ENCODE measurements around the gene TMOD3.
A peak's percentile ranks its signal among the peaks of the same experiment; 100 is the strongest.

Gene TMOD3

GRCh38 chr15:51889486-51889885 is 60.0 kb downstream of the TMOD3 start:
- Mint-ChIP-seq H3K27ac (no peak overlapping the region), H3K9me3 (no peaks in the 10 kb centered on the region), H3K36me3 (ENCODE audit: low read depth) (peaks cover 40% of the 10 kb centered on the region), H3K4me1 (ENCODE audit: low read depth) (peaks cover 7% of the 10 kb centered on the region), H3K4me3 (no peak overlapping the region), H3K27me3 (no peaks in the 10 kb centered on the region)

- H3K36me3 Mint-ChIP-seq (ENCODE audit: low read depth) = peaks cover 71% of the 10 kb centered on the region
- no peak overlapping the region for H3K4me3 Mint-ChIP-seq
- H3K27ac Mint-ChIP-seq = peak overlapping the region; percentile 10
- H3K27me3 Mint-ChIP-seq = no peaks in the 10 kb centered on the region
- no peaks in the 10 kb centered on the region for H3K4me1 Mint-ChIP-seq (ENCODE audit: low read depth)
- no peaks in the 10 kb centered on the region for H3K9me3 Mint-ChIP-seq
Observed at GRCh38 chr15:51904421-51904820, 75.0 kb downstream of the TMOD3 start.

GRCh38 chr15:51904931-51905330 is 75.5 kb downstream of the TMOD3 start:
- Mint-ChIP-seq H3K4me1 (ENCODE audit: low read depth) (no peaks in the 10 kb centered on the region), H3K27ac (no peak overlapping the region), H3K27me3 (no peaks in the 10 kb centered on the region), H3K9me3 (no peaks in the 10 kb centered on the region), H3K36me3 (ENCODE audit: low read depth) (peaks cover 68% of the 10 kb centered on the region), H3K4me3 (no peak overlapping the region)

- peaks cover 56% of the 10 kb centered on the region for H3K36me3 Mint-ChIP-seq (ENCODE audit: low read depth)
- no peaks in the 10 kb centered on the region for H3K9me3 Mint-ChIP-seq
- H3K4me1 Mint-ChIP-seq (ENCODE audit: low read depth) = no peaks in the 10 kb centered on the region
- H3K27ac Mint-ChIP-seq = no peak overlapping the region
- no peak overlapping the region for H3K4me3 Mint-ChIP-seq
- H3K27me3 Mint-ChIP-seq = no peaks in the 10 kb centered on the region
Observed at GRCh38 chr15:51907136-51907862, 77.8 kb downstream of the TMOD3 start.

- peaks cover 55% of the 10 kb centered on the region for H3K36me3 Mint-ChIP-seq (ENCODE audit: low read depth)
Observed at GRCh38 chr15:51908316-51908715, 78.9 kb downstream of the TMOD3 start.

GRCh38 chr15:51909584-51909983 is 80.1 kb downstream of the TMOD3 start:
- H3K9me3 Mint-ChIP-seq = no peaks in the 10 kb centered on the region
- no peaks in the 10 kb centered on the region for H3K27me3 Mint-ChIP-seq
- no peak overlapping the region for H3K27ac Mint-ChIP-seq
- H3K36me3 Mint-ChIP-seq (ENCODE audit: low read depth) = peaks cover 46% of the 10 kb centered on the region
- H3K4me1 Mint-ChIP-seq (ENCODE audit: low read depth) = no peaks in the 10 kb centered on the region
- H3K4me3 Mint-ChIP-seq = no peak overlapping the region

More at GRCh38 chr15:51908316-51908715, 78.9 kb downstream of the TMOD3 start:
- Mint-ChIP-seq H3K27me3 (no peaks in the 10 kb centered on the region), H3K4me3 (no peak overlapping the region), H3K9me3 (no peaks in the 10 kb centered on the region), H3K27ac (no peak overlapping the region), H3K4me1 (ENCODE audit: low read depth) (no peaks in the 10 kb centered on the region)

GRCh38 chr15:51912528-51912927 is 83.1 kb downstream of the TMOD3 start:
- Mint-ChIP-seq H3K9me3 (no peaks in the 10 kb centered on the region), H3K4me1 (ENCODE audit: low read depth) (no peaks in the 10 kb centered on the region), H3K27ac (no peak overlapping the region), H3K36me3 (ENCODE audit: low read depth) (peaks cover 33% of the 10 kb centered on the region), H3K27me3 (no peaks in the 10 kb centered on the region), H3K4me3 (no peak overlapping the region)

- H3K4me1 Mint-ChIP-seq (ENCODE audit: low read depth) = no peaks in the 10 kb centered on the region
- no peak overlapping the region for H3K4me3 Mint-ChIP-seq
- H3K9me3 Mint-ChIP-seq = no peaks in the 10 kb centered on the region
- H3K36me3 Mint-ChIP-seq (ENCODE audit: low read depth) = peaks cover 21% of the 10 kb centered on the region
- H3K27me3 Mint-ChIP-seq = no peaks in the 10 kb centered on the region
- no peak overlapping the region for H3K27ac Mint-ChIP-seq
Observed at GRCh38 chr15:51917493-51917892, 88.0 kb downstream of the TMOD3 start.

GRCh38 chr15:51924156-51925068 is 95.0 kb downstream of the TMOD3 start:
- Mint-ChIP-seq H3K27ac (no peak overlapping the region), H3K27me3 (no peaks in the 10 kb centered on the region), H3K4me1 (ENCODE audit: low read depth) (no peaks in the 10 kb centered on the region), H3K4me3 (no peak overlapping the region), H3K9me3 (no peaks in the 10 kb centered on the region), H3K36me3 (ENCODE audit: low read depth) (peaks cover 21% of the 10 kb centered on the region)

- Mint-ChIP-seq H3K4me3 (no peak overlapping the region), H3K4me1 (ENCODE audit: low read depth) (no peaks in the 10 kb centered on the region), H3K9me3 (no peaks in the 10 kb centered on the region), H3K36me3 (ENCODE audit: low read depth) (peaks cover 24% of the 10 kb centered on the region), H3K27ac (no peak overlapping the region), H3K27me3 (no peaks in the 10 kb centered on the region)
Observed at GRCh38 chr15:51926809-51927208, 97.4 kb downstream of the TMOD3 start.

- Mint-ChIP-seq H3K9me3 (no peaks in the 10 kb centered on the region), H3K27ac (no peak overlapping the region)
Observed at GRCh38 chr15:51931016-51931415, 101.6 kb downstream of the TMOD3 start.

GRCh38 chr15:51931638-51932037 is 102.2 kb downstream of the TMOD3 start:
- H3K4me3 Mint-ChIP-seq = no peak overlapping the region
- no peak overlapping the region for H3K27ac Mint-ChIP-seq
- no peaks in the 10 kb centered on the region for H3K9me3 Mint-ChIP-seq
- H3K36me3 Mint-ChIP-seq (ENCODE audit: low read depth) = peaks cover 24% of the 10 kb centered on the region
- H3K4me1 Mint-ChIP-seq (ENCODE audit: low read depth) = peaks cover 9% of the 10 kb centered on the region
- H3K27me3 Mint-ChIP-seq = no peaks in the 10 kb centered on the region

More at GRCh38 chr15:51931016-51931415, 101.6 kb downstream of the TMOD3 start:
- Mint-ChIP-seq H3K4me3 (no peak overlapping the region), H3K4me1 (ENCODE audit: low read depth) (peaks cover 9% of the 10 kb centered on the region), H3K27me3 (no peaks in the 10 kb centered on the region), H3K36me3 (ENCODE audit: low read depth) (peaks cover 20% of the 10 kb centered on the region)

GRCh38 chr15:51932161-51932560 is 102.7 kb downstream of the TMOD3 start:
- H3K9me3 Mint-ChIP-seq = no peaks in the 10 kb centered on the region
- no peaks in the 10 kb centered on the region for H3K27me3 Mint-ChIP-seq

GRCh38 chr15:51935466-51936104 is 106.1 kb downstream of the TMOD3 start:
- Mint-ChIP-seq H3K27ac (peak overlapping the region; percentile 13), H3K9me3 (no peaks in the 10 kb centered on the region), H3K27me3 (no peaks in the 10 kb centered on the region), H3K4me1 (ENCODE audit: low read depth) (peaks cover 9% of the 10 kb centered on the region), H3K36me3 (ENCODE audit: low read depth) (peaks cover 22% of the 10 kb centered on the region), H3K4me3 (no peak overlapping the region)

More at GRCh38 chr15:51932161-51932560, 102.7 kb downstream of the TMOD3 start:
- H3K36me3 Mint-ChIP-seq (ENCODE audit: low read depth) = peaks cover 25% of the 10 kb centered on the region
- H3K4me3 Mint-ChIP-seq = no peak overlapping the region
- H3K4me1 Mint-ChIP-seq (ENCODE audit: low read depth) = peaks cover 9% of the 10 kb centered on the region
- H3K27ac Mint-ChIP-seq = no peak overlapping the region

GRCh38 chr15:51936105-51936478 is 106.6 kb downstream of the TMOD3 start:
- Mint-ChIP-seq H3K4me1 (ENCODE audit: low read depth) (peaks cover 9% of the 10 kb centered on the region), H3K9me3 (no peaks in the 10 kb centered on the region), H3K27me3 (no peaks in the 10 kb centered on the region), H3K36me3 (ENCODE audit: low read depth) (peaks cover 24% of the 10 kb centered on the region), H3K4me3 (no peak overlapping the region), H3K27ac (no peak overlapping the region)

Measured in stimulated activated naive CD8-positive, alpha-beta T cell treated with anti-CD3 and anti-CD28 coated beads, Interleukin-15, Interleukin-2, amounts not matched to agents 100 ng/mL and 50 ng/mL, for 24 hours (primary cell).